GM19468 (cell line): Measurements from ENCODE around the gene DDX11.
"Not testable (repeated sequence)": the region's sequence is repeated elsewhere in the genome, so short reads cannot be mapped to it uniquely, and the experiment has no call there.

Experiments used
- ATAC-seq: cut with Tn5 transposase; IDR thresholded peaks from one replicate; pipeline ENCODE4 v1.9.1; 2021; ENCODE audit warnings: mild to moderate bottlenecking, moderate library complexity, moderate number of reproducible peaks; ENCODE audit not compliant: unreplicated experiment; ENCODE audit errors: extremely low read depth

Gene DDX11

GRCh38 chr12:31057671-31058070, 16.0 kb upstream of the DDX11 start:
- no peak for ATAC-seq

- not testable (repeated sequence) for ATAC-seq
Measured at GRCh38 chr12:31066196-31066595, 7.5 kb upstream of the DDX11 start.

GRCh38 chr12:31067656-31068055, 6.0 kb upstream of the DDX11 start:
- not testable (repeated sequence) for ATAC-seq

GRCh38 chr12:31070971-31071740, 2.5 kb upstream of the DDX11 start:
- ATAC-seq, result not testable (repeated sequence)

DNA sequence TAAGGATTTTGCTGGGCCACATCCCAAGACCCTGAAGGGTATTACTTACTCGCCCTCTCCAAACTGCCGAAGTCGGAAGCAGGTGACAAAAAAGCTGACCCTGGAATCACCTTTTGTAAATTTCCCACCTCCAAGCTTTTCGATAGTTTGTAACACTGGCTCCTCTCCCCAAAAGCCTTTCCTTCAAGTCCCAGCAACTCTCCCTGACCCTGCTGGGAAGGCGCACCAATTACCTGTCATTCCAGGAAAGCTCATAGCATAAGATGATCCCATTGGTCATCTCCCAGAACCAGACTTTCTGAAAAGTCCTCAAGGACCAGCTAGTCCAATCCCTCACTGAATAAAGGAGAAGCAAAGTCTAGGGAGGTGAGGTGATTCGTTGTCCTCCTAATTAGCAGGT, 698 bp upstream of the DDX11 start:
- ATAC-seq, result not testable (repeated sequence)

- peak; percentile 11 for ATAC-seq
Measured at GRCh38 chr12:31074333-31074874, 744 bp downstream of the DDX11 start.

DNA sequence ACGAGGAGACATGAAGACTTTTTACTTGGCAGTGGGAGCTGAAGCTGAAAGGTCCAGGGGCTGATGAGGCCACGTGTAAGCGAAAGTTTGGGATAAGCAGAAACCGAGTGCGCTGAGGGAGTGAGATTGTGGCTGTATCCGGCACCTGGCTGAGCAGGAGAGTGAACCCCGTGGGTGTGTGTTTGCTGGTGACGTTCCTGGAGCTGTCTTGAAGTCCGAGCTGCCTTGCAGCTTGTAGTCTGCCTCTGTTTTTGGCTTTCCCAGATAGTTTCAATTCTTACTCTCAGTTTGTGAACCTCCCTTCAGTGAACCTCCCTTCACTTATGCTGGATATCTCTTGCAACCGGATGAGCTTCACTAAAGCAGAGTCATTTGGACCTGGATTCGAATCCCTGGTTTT, 2.5 kb downstream of the DDX11 start:
- not testable (repeated sequence) for ATAC-seq

GRCh38 chr12:31077095-31077494, 3.4 kb downstream of the DDX11 start:
- not testable (repeated sequence) for ATAC-seq

GRCh38 chr12:31077998-31078397, 4.3 kb downstream of the DDX11 start:
- not testable (repeated sequence) for ATAC-seq

DNA sequence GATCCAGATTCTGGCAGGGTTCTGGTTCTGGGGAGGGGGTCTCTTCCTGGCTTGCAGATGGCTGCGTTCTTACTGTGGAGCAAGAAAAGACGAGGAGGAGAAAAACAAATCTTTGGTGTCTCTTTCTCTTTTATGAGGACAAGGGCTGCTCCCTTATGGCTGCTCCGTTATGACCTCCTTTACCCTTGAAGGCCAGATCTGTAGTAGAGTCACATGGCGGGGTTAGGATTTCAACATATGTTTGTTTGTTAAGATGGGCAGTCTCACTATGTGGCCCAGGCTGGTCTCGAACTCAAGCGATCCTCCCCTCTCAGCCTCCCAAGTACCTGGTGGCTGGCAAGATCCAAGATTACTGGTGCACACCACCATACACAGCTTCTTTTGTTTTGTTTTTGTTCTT, 5.8 kb downstream of the DDX11 start:
- ATAC-seq, result not testable (repeated sequence)

GRCh38 chr12:31080221-31080620, 6.6 kb downstream of the DDX11 start:
- ATAC-seq, result not testable (repeated sequence)

- ATAC-seq, result not testable (repeated sequence)
Measured at GRCh38 chr12:31081274-31081673, 7.6 kb downstream of the DDX11 start.

GRCh38 chr12:31084241-31084640, 10.6 kb downstream of the DDX11 start:
- not testable (repeated sequence) for ATAC-seq

- ATAC-seq, result not testable (repeated sequence)
Measured at GRCh38 chr12:31086032-31086431, 12.4 kb downstream of the DDX11 start.

GRCh38 chr12:31087486-31087885, 13.8 kb downstream of the DDX11 start:
- ATAC-seq, result not testable (repeated sequence)

GRCh38 chr12:31087956-31088355, 14.3 kb downstream of the DDX11 start:
- ATAC-seq, result not testable (repeated sequence)

- no peak for ATAC-seq
Measured at GRCh38 chr12:31089072-31089471, 15.4 kb downstream of the DDX11 start.

DNA sequence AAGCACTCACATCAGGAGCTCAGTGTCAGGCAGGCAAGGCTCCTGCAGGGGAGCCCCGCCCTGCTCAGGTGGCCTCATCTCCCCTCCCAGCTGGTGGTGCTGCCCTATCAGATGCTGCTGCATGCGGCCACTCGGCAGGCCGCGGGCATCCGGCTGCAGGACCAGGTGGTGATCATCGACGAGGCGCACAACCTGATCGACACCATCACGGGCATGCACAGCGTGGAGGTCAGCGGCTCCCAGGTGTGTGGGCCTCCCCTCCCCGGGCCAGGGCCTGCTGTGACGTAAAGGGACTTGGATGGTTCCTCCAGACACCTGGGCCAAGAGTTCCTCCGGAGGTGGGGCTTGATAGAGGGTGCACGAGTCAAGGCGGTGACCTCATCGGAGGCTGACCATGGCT, 18.0 kb downstream of the DDX11 start:
- not testable (repeated sequence) for ATAC-seq

DNA sequence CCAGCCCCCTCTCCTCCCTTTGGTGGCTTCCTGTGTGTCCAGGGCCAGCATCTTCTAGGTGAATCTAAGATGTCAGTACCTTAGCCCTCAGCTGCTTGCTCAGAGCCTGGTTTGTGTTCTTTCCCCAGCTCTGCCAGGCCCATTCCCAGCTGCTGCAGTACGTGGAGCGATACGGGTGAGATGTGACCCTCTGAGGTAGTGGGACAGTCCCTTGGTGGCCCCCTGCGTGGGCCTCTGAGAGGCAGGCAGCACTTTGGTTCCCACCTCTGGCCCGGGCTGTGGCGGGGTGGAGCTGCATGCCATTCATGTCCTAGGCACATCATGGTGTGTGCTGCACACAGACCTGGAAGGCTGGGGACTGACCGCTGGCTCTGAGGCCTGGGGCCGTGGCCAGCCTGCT, 19.1 kb downstream of the DDX11 start:
- ATAC-seq, result not testable (repeated sequence)

DNA sequence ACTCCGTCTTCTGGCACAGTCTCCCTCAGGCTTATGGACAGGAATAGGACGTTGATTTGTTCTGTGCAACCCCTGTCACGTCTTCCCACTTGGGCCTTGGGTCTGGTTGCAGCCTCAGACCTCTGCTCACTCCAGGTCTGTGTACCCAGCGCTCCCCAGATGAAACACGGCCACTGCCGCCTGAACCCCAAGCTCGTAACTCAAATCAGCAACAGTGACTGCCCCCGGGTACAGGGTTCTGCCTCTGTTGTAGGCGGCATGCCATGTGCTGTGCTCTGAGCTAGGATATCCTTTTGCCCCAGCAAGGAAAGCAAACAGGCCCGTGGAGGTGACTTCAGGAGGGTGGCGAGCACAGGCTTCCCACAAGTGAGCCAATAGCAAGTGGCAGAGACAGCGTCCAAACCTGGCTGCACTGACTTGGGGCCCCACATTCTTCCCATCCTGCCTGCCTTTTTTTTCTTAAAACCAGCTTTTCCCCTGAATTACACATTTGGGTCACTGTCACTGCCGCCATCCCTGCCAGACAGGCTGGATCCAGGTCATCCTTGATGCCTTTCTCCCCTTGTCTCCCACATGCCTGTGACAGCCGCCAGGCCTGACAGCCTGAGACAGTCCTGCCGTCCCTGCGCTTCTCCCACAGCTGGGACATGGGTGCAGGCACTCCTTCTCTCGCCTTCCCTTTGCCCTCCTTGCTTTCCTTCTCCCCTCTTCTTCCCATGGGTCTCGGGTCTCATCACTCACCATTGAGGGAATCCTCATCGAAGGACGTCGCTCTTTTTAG, 21.6 kb downstream of the DDX11 start:
- not testable (repeated sequence) for ATAC-seq
